ENCODE measurements around the gene PMEL.

- TF ChIP-seq, protein P1, sequence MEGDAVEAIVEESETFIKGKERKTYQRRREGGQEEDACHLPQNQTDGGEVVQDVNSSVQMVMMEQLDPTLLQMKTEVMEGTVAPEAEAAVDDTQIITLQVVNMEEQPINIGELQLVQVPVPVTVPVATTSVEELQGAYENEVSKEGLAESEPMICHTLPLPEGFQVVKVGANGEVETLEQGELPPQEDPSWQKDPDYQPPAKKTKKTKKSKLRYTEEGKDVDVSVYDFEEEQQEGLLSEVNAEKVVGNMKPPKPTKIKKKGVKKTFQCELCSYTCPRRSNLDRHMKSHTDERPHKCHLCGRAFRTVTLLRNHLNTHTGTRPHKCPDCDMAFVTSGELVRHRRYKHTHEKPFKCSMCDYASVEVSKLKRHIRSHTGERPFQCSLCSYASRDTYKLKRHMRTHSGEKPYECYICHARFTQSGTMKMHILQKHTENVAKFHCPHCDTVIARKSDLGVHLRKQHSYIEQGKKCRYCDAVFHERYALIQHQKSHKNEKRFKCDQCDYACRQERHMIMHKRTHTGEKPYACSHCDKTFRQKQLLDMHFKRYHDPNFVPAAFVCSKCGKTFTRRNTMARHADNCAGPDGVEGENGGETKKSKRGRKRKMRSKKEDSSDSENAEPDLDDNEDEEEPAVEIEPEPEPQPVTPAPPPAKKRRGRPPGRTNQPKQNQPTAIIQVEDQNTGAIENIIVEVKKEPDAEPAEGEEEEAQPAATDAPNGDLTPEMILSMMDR (IDR thresholded peaks at IDR 0.05; ENCODE audit: low read depth, low read length, missing input control), result no peak
- TF ChIP-seq, protein P2, sequence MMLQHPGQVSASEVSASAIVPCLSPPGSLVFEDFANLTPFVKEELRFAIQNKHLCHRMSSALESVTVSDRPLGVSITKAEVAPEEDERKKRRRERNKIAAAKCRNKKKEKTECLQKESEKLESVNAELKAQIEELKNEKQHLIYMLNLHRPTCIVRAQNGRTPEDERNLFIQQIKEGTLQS (IDR thresholded peaks at IDR 0.05), result no peak
- no peak for TF ChIP-seq FOXA1 (IDR thresholded peaks at IDR 0.05)
Measured at GRCh38 chr12:55991110-55991509, 25.3 kb upstream of the PMEL start.

Measured in liver (tissue), 3 donors.